HS-27A (cell line): Measurements from ENCODE around the gene POU2F3.

Experiments
- DNase-seq: peaks from one replicate; pipeline ENCODE4 v3.0.0-alpha.2; 2012; ENCODE audit warnings: low read depth, missing footprints

Gene POU2F3

GRCh38 chr11:120281143-120281795 lies 41.3 kb downstream of the POU2F3 start:
- DNase-seq: no peak

- no peak for DNase-seq
These were observed 43.2 kb downstream of the POU2F3 start for GRCh38 chr11:120283124-120283523.

GRCh38 chr11:120284272-120284671 lies 44.3 kb downstream of the POU2F3 start:
- no peak for DNase-seq

- DNase-seq: no peak
These were observed 45.3 kb downstream of the POU2F3 start for GRCh38 chr11:120285256-120285655.

GRCh38 chr11:120288021-120288420 lies 48.1 kb downstream of the POU2F3 start:
- DNase-seq: no peak

- no peak for DNase-seq
These were observed 49.5 kb downstream of the POU2F3 start for GRCh38 chr11:120289426-120289825.

- no peak for DNase-seq
These were observed 51.0 kb downstream of the POU2F3 start for GRCh38 chr11:120290956-120291355.

- no peak for DNase-seq
These were observed 53.3 kb downstream of the POU2F3 start for GRCh38 chr11:120293038-120293800.

- no peak for DNase-seq
These were observed 54.2 kb downstream of the POU2F3 start for GRCh38 chr11:120294096-120294495.

- DNase-seq: no peak
These were observed 55.2 kb downstream of the POU2F3 start for GRCh38 chr11:120295099-120295498.

- DNase-seq: no peak
These were observed 56.6 kb downstream of the POU2F3 start for GRCh38 chr11:120296554-120296953.

GRCh38 chr11:120298461-120298860 lies 58.5 kb downstream of the POU2F3 start:
- DNase-seq: no peak

GRCh38 chr11:120302001-120302805 lies 62.3 kb downstream of the POU2F3 start:
- no peak for DNase-seq

GRCh38 chr11:120303004-120303637 lies 63.2 kb downstream of the POU2F3 start:
- DNase-seq: no peak

- no peak for DNase-seq
These were observed 64.6 kb downstream of the POU2F3 start for GRCh38 chr11:120304526-120304925.

- no peak for DNase-seq
These were observed 65.3 kb downstream of the POU2F3 start for GRCh38 chr11:120305286-120305685.

GRCh38 chr11:120306519-120307242 lies 66.7 kb downstream of the POU2F3 start:
- no peak for DNase-seq

- no peak for DNase-seq
These were observed 67.5 kb downstream of the POU2F3 start for GRCh38 chr11:120307476-120307875.

GRCh38 chr11:120308081-120308480 lies 68.1 kb downstream of the POU2F3 start:
- DNase-seq: no peak

- DNase-seq: no peak
These were observed 70.9 kb downstream of the POU2F3 start for GRCh38 chr11:120310870-120311269.

GRCh38 chr11:120314861-120315260 lies 74.9 kb downstream of the POU2F3 start:
- no peak for DNase-seq
